ENCODE results near the gene METTL8.

Gene METTL8

DNA sequence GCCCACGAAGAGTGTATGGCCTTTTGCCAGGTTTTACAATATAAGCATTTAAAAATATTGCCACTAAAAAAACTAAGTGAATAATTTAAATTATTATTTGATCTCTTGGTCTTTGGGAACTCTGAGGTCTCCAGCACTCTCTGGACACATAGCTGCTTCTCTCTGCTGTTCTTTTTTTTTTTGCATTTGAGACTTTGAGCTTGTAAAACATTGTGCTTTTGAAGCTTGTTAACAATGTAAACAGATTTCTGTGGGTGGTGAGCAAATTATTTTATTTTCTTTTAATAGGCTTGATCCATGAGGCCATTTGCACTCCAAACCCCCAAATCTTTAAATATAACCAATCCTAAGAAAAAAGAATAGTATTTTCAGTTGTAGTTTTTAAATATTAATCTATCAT lies 42.2 kb upstream of the METTL8 start:
- TF ChIP-seq, protein P1, sequence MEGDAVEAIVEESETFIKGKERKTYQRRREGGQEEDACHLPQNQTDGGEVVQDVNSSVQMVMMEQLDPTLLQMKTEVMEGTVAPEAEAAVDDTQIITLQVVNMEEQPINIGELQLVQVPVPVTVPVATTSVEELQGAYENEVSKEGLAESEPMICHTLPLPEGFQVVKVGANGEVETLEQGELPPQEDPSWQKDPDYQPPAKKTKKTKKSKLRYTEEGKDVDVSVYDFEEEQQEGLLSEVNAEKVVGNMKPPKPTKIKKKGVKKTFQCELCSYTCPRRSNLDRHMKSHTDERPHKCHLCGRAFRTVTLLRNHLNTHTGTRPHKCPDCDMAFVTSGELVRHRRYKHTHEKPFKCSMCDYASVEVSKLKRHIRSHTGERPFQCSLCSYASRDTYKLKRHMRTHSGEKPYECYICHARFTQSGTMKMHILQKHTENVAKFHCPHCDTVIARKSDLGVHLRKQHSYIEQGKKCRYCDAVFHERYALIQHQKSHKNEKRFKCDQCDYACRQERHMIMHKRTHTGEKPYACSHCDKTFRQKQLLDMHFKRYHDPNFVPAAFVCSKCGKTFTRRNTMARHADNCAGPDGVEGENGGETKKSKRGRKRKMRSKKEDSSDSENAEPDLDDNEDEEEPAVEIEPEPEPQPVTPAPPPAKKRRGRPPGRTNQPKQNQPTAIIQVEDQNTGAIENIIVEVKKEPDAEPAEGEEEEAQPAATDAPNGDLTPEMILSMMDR (IDR thresholded peaks at IDR 0.05; ENCODE audit: borderline replicate concordance, control extremely low read depth, extremely low read depth, insufficient read depth, missing control alignments): no peak
- no peak for DNase-seq (ENCODE audit: low spot score)
- in situ Hi-C loops (cut with MboI; ENCODE audit: low sequenced_read_pairs, unreplicated experiment): no loop called here

- DNase-seq (ENCODE audit: low spot score): no peak
- in situ Hi-C loops (cut with MboI; ENCODE audit: low sequenced_read_pairs, unreplicated experiment): no loop called here
- TF ChIP-seq, protein P1 (IDR thresholded peaks at IDR 0.05; ENCODE audit: borderline replicate concordance, control extremely low read depth, extremely low read depth, insufficient read depth, missing control alignments): no peak
These were observed 36.3 kb upstream of the METTL8 start for GRCh38 chr2:171470129-171470528.

DNA sequence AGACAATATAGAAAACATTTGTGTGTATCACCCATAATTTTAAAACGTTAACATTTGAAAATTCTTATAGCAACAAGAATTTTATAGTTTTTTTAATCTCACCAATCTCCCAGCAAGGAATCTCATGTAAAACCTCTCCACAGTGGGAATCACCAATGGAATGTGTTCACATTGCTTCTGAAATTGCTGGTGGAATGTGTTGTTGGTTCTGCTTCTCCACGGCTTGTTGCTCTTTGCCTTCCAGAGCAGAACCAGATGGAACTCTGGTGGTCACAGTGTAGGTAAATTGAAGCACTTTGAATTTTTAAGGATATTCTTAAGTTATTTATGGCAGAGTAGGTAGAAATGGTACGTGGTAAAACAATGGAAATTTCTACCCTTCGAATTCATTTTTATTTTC lies 35.4 kb upstream of the METTL8 start:
- TF ChIP-seq, protein P1 (IDR thresholded peaks at IDR 0.05; ENCODE audit: borderline replicate concordance, control extremely low read depth, extremely low read depth, insufficient read depth, missing control alignments): no peak
- in situ Hi-C loops (cut with MboI; ENCODE audit: low sequenced_read_pairs, unreplicated experiment): no loop called here
- DNase-seq (ENCODE audit: low spot score): no peak

DNA sequence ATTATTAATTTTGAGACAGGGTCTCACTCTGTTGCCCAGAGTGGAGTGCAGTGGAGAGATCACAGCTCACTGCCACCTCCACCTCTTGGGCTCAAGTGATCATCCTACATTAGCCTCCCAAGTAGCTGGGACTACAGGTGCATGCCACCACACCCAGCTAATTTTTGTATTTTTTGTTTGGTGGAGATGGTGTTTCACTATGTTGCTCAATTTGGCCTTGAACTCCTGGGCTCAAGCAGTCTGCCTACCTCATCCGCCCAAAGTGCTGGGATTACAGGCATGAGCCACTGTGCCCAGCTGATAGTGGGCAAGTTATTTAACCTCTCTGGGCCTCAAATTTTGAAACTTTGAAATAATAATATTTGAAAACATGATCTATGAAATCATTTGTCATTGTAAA lies 26.7 kb upstream of the METTL8 start:
- in situ Hi-C loops (cut with MboI; ENCODE audit: low sequenced_read_pairs, unreplicated experiment): no loop called here
- no peak for DNase-seq (ENCODE audit: low spot score)
- TF ChIP-seq, protein P1 (IDR thresholded peaks at IDR 0.05; ENCODE audit: borderline replicate concordance, control extremely low read depth, extremely low read depth, insufficient read depth, missing control alignments): no peak

DNA sequence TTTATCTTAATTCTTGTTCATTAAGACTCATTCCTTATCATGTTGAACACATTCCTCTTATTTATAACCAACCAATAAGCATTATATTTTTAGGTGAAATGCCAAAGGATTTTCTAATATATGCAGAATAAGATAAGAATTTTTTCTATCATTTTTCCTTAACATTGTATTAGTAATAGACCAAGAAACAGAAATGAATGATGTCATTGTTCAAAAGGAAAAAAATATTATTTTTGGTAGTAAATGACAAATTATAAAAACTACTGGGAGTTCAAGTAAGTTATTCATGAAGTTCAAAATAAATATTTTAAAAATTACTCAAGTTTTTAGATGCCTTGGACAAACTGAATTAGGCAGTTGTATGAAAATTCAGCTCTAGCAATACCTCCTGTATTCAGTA lies 25.7 kb upstream of the METTL8 start:
- TF ChIP-seq, protein P1 (IDR thresholded peaks at IDR 0.05; ENCODE audit: borderline replicate concordance, control extremely low read depth, extremely low read depth, insufficient read depth, missing control alignments): no peak
- in situ Hi-C loops (cut with MboI; ENCODE audit: low sequenced_read_pairs, unreplicated experiment): no loop called here
- no peak for DNase-seq (ENCODE audit: low spot score)

GRCh38 chr2:171452773-171453172 lies 19.0 kb upstream of the METTL8 start:
- DNase-seq (ENCODE audit: low spot score): no peak
- in situ Hi-C loops (cut with MboI; ENCODE audit: low sequenced_read_pairs, unreplicated experiment): no loop called here
- TF ChIP-seq, protein P1 (IDR thresholded peaks at IDR 0.05; ENCODE audit: borderline replicate concordance, control extremely low read depth, extremely low read depth, insufficient read depth, missing control alignments): no peak

DNA sequence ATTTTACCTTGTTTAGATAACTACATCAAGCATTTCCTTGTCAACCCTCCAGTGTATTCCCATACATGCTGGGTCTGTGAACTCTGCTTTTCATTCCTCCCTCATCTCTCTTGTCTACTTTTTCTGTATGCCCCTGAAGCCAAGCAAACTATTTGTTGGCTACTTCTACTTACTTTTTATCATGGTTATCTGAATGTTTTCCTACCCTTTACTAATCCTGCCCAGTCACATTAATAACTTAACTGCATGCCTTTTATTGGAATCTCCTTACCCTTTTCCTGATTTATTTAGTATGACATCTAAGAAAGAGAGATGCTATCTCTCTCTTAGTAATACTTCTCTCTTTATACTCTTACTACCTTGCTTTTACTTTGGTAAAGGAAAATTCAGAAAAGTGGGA lies 17.3 kb upstream of the METTL8 start:
- TF ChIP-seq, protein P1 (IDR thresholded peaks at IDR 0.05; ENCODE audit: borderline replicate concordance, control extremely low read depth, extremely low read depth, insufficient read depth, missing control alignments): no peak

More for the DNA sequence above, 17.3 kb upstream of the METTL8 start:
- DNase-seq (ENCODE audit: low spot score): no peak
- in situ Hi-C loops (cut with MboI; ENCODE audit: low sequenced_read_pairs, unreplicated experiment): no loop called here
